BJ (cell line): ENCODE measurements around the gene KRTAP5-3. TPM values are rescaled to one million over a fixed set of nuclear protein-coding genes. Genes with fewer than 3 reads are reported as not detected.

Source experiments
- CTCF ChIA-PET: fragments of 350-600 bp; formaldehyde crosslinking; extraction: SDS; loops from one replicate; lab custom pipeline; 2021; ENCODE audit warnings: antibody characterized with exemption, inconsistent platforms; lab: Yijun Ruan, JAX
- POLR2A ChIA-PET: fragments of 300-600 bp; sonication (Branson Sonifier 250); formaldehyde crosslinking; extraction: SDS; loops from one replicate; lab custom pipeline; 2021; ENCODE audit warnings: antibody characterized with exemption; lab: Charles Lee
- DNase-seq: peaks from one replicate; pipeline ENCODE4 v3.0.0-alpha.2; 2011; ENCODE audit warnings: low read depth
- H3K27me3 ChIP-seq: 2 replicates; pipeline ENCODE4 v1.6.0; 2011; ENCODE audit warnings: low read length; ENCODE audit not compliant: control insufficient read depth, insufficient read depth
- H3K36me3 ChIP-seq: 2 replicates; pipeline ENCODE4 v1.5.1; 2011; ENCODE audit warnings: low read length; ENCODE audit not compliant: control insufficient read depth, insufficient read depth
- H3K4me3 ChIP-seq: 2 replicates; pipeline ENCODE4 v1.5.1; 2011; ENCODE audit warnings: low read depth, mild to moderate bottlenecking, control low read depth, low read length
- CTCF ChIP-seq: IDR thresholded peaks from 2 replicates; pipeline ENCODE4 v1.5.1; 2011; ENCODE audit warnings: low read depth, mild to moderate bottlenecking, control low read depth, inconsistent platforms, low read length, moderate library complexity; ENCODE audit not compliant: insufficient read depth
- polyA minus RNA-seq: library from RNA; depleted of rRNA, polyadenylated mRNA; stranded (reverse); fragments of >200 nt; gene quantifications from 2 replicates; pipeline ENCODE4 v1.2.3, GENCODE V29; 2011; rRNA and poly(A)+ RNA removed
- polyA plus RNA-seq: library from polyadenylated mRNA; depleted of rRNA; stranded (reverse); fragments of >200 nt; gene quantifications from 2 replicates; pipeline ENCODE4 v1.2.3, GENCODE V29; 2011; rRNA removed

The KRTAP5-3 gene
- polyA plus RNA-seq = not detected in 2 replicates
- not detected in 2 replicates for polyA minus RNA-seq

GRCh38 chr11:1608363-1608762, at the start of gene KRTAP5-3:
Gene KRTAP5-3, minus strand, starts transcription at chr11:1608463. Its CDS starts 78 bp downstream, at chr11:1608385.
- Histone ChIP-seq H3K36me3 (no peaks in the 10 kb centered on the region), H3K4me3 (no peak within 1 kb of the TSS), H3K27me3 (peaks cover 11% of the 10 kb centered on the region)
- POLR2A ChIA-PET = no interaction called here
- CTCF ChIA-PET = interaction anchor here (0.6 to 2.7 kb wide), 4 partner anchors 11 to 367 kb away, joined by 3 to 11 read pairs (median 5); partner anchors contain the start of gene KRTAP5-2
- no peak for DNase-seq
- TF ChIP-seq CTCF = no peak

GRCh38 chr11:1656670-1657069, 48.4 kb upstream of the KRTAP5-3 start:
- ChIA-PET CTCF (interaction anchor here (1.0 to 6.2 kb wide), 4 partner anchors 10 to 494 kb away, joined by 3 to 70 read pairs (median 54); partner anchors contain the start of gene SYT8), POLR2A (no interaction called here)
- TF ChIP-seq CTCF = no peak
- Histone ChIP-seq H3K4me3 (no peak overlapping the region), H3K27me3 (peaks cover 16% of the 10 kb centered on the region), H3K36me3 (no peaks in the 10 kb centered on the region)
- no peak for DNase-seq

- ChIA-PET CTCF (interaction anchor here (0.7 to 6.2 kb wide), 7 partner anchors 10 to 495 kb away, joined by 3 to 70 read pairs (median 41); partner anchors contain the start of gene SYT8), POLR2A (no interaction called here)
- peaks cover 16% of the 10 kb centered on the region for H3K27me3 ChIP-seq
- H3K4me3 ChIP-seq = no peak overlapping the region
- DNase-seq = no peak
- no peak for TF ChIP-seq CTCF
- H3K36me3 ChIP-seq = no peaks in the 10 kb centered on the region
Measured at GRCh38 chr11:1656061-1656441, 47.8 kb upstream of the KRTAP5-3 start.

- no peak for DNase-seq
- peaks cover 14% of the 10 kb centered on the region for H3K27me3 ChIP-seq
- TF ChIP-seq CTCF = no peak
- POLR2A ChIA-PET = no interaction called here
- no peaks in the 10 kb centered on the region for H3K36me3 ChIP-seq
- CTCF ChIA-PET = interaction anchor here (0.7 to 6.2 kb wide), 7 partner anchors 9 to 496 kb away, joined by 3 to 70 read pairs (median 41); partner anchors contain the start of gene SYT8
- H3K4me3 ChIP-seq = no peak overlapping the region
Measured at GRCh38 chr11:1655168-1656060, 47.2 kb upstream of the KRTAP5-3 start.

GRCh38 chr11:1654388-1655167, 46.3 kb upstream of the KRTAP5-3 start:
- DNase-seq = no peak
- ChIA-PET CTCF (interaction anchor here (0.5 to 6.2 kb wide), 7 partner anchors 15 to 496 kb away, joined by 3 to 70 read pairs (median 41); partner anchors contain the start of gene SYT8), POLR2A (no interaction called here)
- TF ChIP-seq CTCF = no peak
- Histone ChIP-seq H3K36me3 (no peaks in the 10 kb centered on the region), H3K27me3 (peaks cover 6% of the 10 kb centered on the region), H3K4me3 (no peak overlapping the region)
